ENCODE data around the gene DEGS1. TPM values are rescaled to one million over a fixed set of nuclear protein-coding genes. Genes with fewer than 3 reads are reported as not detected.

Gene DEGS1
- total RNA-seq, 1 experiment from 2014 or later = 59.8 TPM

- Histone ChIP-seq H2BK12ac (ENCODE audit: insufficient read length, low read depth, low read length) (no peak overlapping the region), H4K20me1 (ENCODE audit: control insufficient read depth, insufficient read depth, insufficient read length) (no peaks in the 10 kb centered on the region), H3K14ac (ENCODE audit: insufficient read depth, low read length) (no peak overlapping the region), H3K23me2 (ENCODE audit: insufficient read length, low read depth, low read length, poor library complexity, severe bottlenecking) (peaks cover 11% of the 10 kb centered on the region), H3K27me3 (ENCODE audit: insufficient read depth, low read length) (no peaks in the 10 kb centered on the region), H3K18ac (ENCODE audit: insufficient read length, low read depth, low read length) (no peak overlapping the region), H4K5ac (ENCODE audit: insufficient read length, low read depth, low read length) (no peak overlapping the region), H2AFZ (ENCODE audit: low read length) (no peak overlapping the region), H3K23ac (ENCODE audit: insufficient read length, low read depth, low read length) (no peak overlapping the region), H3K56ac (ENCODE audit: insufficient read length, low read depth, low read length) (no peak overlapping the region), H2BK120ac (ENCODE audit: low read depth, low read length, poor library complexity, severe bottlenecking) (no peak overlapping the region), H3K4me1 (ENCODE audit: insufficient read depth, low read length) (no peaks in the 10 kb centered on the region), H3K9me3 (ENCODE audit: control insufficient read depth, low read depth, low read length) (no peaks in the 10 kb centered on the region), H4K8ac (replicated peaks; ENCODE audit: insufficient read length, low read depth, low read length) (no peak overlapping the region), H3K79me2 (ENCODE audit: insufficient read depth, low read length) (peaks cover 22% of the 10 kb centered on the region; the same call in 1 of the 2 replicates), H2AK5ac (ENCODE audit: insufficient read length, low read length) (no peak overlapping the region), H2BK20ac (ENCODE audit: low read depth, low read length, poor library complexity, severe bottlenecking) (no peak overlapping the region), H3T11ph (ENCODE audit: low read length) (no peak overlapping the region), H2BK15ac (ENCODE audit: low read depth, low read length) (no peak overlapping the region), H3K4me2 (ENCODE audit: insufficient read depth, insufficient read length, low read length) (no peak overlapping the region), H3K4ac (ENCODE audit: low read depth, low read length) (no peak overlapping the region), H3K9ac (ENCODE audit: extremely low read depth, insufficient read length, low read length) (no peak overlapping the region), H4K91ac (ENCODE audit: insufficient read length, low read depth, low read length) (no peak overlapping the region), H3K27ac (ENCODE audit: insufficient read length, low read depth, low read length) (no peak overlapping the region), H3K79me1 (ENCODE audit: insufficient read depth, low read depth, low read length, poor library complexity, severe bottlenecking) (no peaks in the 10 kb centered on the region), H2BK5ac (ENCODE audit: insufficient read length, low read length) (no peak overlapping the region)
- Mint-ChIP-seq H3K4me3 (peak overlapping the region; percentile 82 to 86; a peak in 4 of 5 replicates), H3K27ac (peak overlapping the region; percentile 56 to 94 (median 68); a peak in 4 of 7 replicates), H3K27me3 (ENCODE audit: low read depth) (no peaks in the 10 kb centered on the region; the same call in 1 of the 2 replicates), H3K9me3 (peaks cover 3 to 4% of the 10 kb centered on the region in 2 experiments; a peak in 2 of 5 replicates), H3K4me1 (peaks cover 25 to 37% of the 10 kb centered on the region in 2 experiments), H3K36me3 (ENCODE audit: insufficient read depth in 1 of 3, low read depth in 3 of 3) (peaks cover 31 to 47% (median 37%) of the 10 kb centered on the region in 3 experiments)
- TF ChIP-seq CTCF (conservative IDR thresholded peaks at IDR 0.05) = no peak
- WGBS (ENCODE audit: extremely low coverage, insufficient read length, low lambda C conversion rate) = no CpG with 5 or more reads among the region's 8 CpGs
- DNase-seq = no peak
Measured at GRCh38 chr1:224185208-224185607, 2.2 kb downstream of the DEGS1 start.
